ENCODE results near the gene COX5B.
"Not testable (repeated sequence)": the region's sequence is repeated elsewhere in the genome, so short reads cannot be mapped to it uniquely, and the experiment has no call there.

COX5B gene

DNA sequence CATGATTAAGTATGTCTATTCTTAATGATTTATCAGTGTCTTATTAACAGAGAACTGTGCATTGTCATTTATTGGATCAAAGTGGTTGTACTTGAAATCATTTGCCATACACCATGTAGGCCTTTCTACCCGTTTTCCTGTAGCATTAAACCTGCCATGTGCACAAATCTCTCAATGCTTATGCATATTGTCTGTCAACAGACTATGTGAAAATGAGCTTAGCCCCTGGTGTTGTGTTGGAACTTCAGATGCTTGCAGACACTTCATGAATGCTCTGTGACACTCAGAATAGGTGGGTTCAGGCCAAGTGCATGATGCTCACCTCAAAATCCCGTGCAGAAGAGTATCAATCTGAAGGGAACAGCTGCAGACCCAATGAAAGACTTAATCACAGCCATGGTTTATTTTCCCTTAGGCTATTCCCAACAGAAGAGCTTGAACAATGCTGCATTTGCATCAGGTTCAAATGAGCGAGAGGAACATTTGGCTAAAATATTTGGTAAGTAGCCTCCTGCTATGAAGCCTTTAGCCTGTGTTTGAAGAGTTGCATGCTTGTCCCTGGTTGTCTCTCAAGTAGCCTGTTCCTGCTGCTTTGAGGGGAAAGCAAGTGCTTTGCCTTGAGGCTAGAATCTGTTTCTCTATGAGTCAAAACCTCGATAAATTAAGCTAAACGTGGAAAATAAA lies 29.7 kb downstream of the COX5B start:
- no peak for DNase-seq

DNA sequence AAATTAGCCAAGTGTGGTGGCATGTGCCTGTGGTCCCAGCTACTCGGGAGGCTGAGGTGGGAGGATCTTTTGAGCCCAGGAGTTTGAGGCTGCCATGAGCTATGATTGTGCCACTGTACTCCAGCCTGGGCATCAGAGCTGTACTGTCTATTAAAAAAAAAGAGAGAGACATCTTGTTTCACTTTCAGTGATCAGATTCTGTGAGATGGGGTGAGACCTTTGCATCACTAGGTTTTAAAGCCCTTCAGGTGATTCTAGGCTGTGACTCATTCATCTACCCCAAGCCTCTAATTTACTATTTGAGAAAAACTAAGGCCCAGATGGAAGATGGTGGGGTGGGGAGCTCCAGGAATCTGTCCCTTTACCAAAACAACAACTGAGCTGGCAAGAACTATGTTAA lies 30.8 kb downstream of the COX5B start:
- DNase-seq, result no peak

DNA sequence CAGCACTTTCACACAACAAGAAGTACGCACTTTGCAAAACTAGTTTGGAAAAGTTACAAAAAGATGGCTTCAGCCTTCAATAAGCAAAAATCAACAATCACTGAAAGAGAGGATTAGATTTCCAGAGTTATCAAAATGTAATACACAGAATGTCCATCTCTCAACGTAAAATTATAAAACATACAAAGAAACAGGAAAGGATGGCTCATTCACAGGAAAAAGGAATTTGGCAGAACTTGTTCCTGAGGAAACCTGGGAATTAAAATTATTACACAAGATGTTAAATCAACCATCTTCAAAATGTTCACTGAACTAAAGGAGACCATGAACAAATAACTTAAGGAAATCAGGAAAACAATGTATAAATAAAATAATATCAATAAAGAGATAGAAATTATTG lies 31.6 kb downstream of the COX5B start:
- DNase-seq, result no peak

DNA sequence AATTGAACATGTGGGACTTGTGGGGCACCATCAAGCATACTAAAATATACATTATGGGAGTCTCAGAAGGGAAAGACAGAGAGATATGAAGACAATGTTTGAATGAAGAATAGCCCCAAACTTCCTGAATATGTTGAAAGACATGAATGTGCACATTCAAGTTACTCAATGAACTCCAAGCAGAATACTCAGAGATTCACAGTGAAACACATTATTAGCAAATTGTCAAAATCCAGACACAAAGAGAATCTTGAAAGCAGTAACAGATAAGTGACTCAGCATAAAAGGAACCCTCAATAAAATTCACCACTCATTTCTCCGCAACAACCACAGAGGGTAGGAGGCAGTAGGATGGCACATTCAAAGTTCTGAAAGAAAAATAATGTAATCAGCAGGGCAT lies 32.4 kb downstream of the COX5B start:
- DNase-seq, result no peak

DNA sequence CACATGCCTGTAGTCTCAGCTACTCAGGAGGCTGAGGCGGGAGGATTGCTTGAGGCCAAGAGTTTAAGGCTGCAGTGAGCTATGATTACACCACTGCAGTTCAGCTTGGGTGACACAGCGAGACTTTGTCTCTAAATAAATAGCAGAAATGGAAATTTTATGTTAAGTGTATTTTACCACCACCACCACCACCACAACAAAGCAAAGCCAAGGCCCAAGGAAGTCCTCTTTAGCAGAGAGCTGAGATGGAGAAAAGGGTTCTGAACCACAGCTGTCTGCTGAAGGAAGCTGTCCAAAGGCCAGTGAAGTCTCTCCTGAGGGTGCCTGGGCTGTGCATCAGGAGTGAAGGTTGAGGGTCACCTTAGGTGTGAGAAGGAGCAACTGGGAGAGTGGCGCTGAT lies 41.4 kb downstream of the COX5B start:
- DNase-seq, result not testable (repeated sequence)

DNA sequence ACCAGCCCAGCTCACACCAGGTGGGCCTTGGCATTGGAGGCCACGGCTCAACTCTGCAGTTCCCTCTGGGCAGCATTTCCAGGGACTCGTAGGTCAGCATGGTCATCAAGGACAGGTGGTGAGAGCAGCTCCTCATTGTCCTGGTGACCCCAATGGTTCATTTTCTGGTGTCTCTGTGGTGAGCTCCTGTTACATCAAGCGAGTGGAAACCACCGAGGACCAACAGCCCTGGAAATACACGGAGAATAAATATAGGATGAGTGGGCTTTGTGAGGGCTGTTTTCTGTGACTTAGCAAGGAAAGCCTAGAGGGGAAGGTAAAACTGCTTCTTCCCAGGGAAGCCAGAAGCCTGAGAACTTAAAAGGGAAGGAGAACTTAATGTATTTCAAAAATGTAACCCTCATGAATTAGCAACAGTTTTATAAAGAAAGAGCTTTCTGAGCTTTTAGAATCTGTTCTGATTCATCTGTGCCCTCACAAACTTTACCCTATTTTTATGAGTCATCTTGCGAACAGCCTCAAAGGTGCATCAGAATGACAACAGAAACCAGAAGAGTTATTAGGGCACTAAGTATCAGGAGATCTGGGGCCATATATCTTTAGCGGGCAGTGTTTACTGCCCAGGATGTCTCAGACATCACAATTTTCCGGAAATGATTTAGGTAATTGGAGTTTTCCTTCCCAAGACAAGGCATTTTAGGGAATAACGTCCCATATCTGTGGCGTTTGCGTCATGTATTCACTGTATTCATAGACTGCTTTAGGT lies 42.4 kb downstream of the COX5B start:
- no peak for DNase-seq

DNA sequence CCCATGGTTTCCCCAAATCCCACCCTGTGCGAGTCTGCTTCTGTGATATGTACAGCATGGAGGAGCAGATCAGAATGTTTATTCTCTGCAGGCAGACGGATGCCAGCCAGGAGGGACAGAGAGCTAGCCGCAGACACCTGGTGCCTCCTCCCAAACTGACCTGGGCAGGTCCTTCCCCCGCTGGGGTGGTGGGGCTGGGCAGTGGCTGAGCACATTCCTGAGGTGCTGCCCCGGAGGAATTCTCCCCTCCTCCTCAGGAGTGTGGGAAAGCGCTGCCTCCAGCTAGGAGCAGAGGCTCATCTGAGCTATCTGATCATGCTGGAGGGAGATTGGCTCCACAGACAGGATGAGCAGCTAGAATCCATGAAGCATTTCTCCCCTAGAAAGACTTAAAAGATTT lies 45.3 kb downstream of the COX5B start:
- DNase-seq, result no peak

DNA sequence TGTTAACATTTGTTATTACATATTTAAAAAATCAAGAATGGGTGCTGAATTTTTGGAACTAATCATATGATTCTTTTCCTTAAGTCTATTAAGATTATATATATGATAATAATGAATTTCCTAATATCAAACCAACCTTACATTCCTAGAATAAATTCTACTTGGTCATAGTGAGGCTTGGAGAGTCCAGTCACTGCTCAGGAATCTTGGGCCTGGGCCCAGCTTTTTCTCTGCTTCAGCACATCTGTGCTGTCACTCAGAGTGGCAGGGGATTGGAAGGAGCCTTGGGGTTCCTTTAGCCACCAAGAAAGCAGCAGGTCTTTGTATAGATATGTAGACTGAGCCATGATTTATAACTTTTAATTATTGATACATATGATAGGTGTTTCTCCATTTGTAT lies 47.6 kb downstream of the COX5B start:
- DNase-seq, result peak in 1 of 2 experiments; percentile 34

DNA sequence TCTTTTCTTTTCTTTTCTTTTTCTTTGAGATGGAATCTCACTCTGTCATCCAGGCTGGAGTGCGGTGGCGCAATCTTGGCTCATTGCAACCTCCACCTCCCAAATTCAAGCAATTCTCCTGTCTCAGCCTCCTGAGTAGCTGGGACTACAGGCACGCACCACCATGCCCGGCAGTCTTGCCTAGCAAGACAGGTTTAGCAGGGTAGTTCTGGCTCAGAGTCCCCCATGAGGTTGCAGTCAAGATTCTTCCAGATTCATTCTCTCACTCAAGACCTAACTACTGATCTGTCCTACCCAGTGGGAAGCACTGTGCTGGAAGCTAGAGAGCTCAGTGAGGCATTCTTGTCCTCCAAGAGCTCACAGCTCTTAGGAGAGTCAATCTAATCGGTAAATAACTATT lies 49.9 kb downstream of the COX5B start:
- no peak for DNase-seq

DNA sequence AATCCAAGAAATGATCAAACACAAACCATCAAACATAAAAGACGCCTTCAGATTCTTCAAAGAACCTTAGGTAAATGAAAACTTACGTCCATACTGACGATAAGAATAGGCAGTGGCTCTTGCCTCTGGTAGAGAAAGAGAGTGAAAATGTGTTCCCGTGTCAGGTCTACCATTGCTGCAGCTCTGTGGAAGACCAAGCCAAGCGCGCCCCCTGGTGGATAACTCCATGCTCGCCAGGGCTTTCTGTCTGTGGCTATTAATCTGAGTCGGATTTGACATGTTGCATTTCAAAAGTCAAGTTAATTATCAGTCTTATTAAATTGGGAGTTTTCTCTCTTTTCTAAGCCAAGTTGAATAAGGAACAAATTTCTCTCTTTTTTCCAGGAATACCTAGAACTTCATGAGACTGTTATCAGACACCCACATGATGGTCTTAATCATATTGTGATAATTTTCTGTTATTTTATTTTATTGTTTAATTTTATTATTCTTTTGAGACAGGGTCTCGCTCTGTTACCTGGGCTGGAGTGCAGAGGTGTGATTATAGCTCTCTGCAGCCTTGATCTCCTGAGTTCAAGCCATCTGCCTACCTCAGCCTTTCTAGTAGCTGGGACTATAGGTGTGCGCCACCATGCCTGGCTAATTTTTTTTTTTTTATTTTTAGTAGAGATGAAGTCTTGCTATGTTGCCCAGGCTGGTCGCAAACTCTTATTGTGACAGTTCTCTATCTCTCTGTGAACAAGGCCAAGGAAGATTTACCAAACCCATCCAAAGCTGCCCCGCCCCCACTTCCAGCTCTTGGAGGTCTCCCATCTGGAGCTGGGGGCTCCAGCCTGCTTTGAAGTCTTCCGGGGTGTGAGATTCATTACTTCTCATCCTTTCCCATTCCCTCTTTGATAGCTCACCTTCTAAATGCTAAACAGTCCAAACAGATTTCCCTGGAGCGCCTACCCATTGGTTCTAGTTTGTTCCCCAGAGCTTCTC lies 51.7 kb downstream of the COX5B start:
- peak; percentile 48 to 79 for DNase-seq
